Measurements from ENCODE around the gene PTRH2.

The PTRH2 gene

DNA sequence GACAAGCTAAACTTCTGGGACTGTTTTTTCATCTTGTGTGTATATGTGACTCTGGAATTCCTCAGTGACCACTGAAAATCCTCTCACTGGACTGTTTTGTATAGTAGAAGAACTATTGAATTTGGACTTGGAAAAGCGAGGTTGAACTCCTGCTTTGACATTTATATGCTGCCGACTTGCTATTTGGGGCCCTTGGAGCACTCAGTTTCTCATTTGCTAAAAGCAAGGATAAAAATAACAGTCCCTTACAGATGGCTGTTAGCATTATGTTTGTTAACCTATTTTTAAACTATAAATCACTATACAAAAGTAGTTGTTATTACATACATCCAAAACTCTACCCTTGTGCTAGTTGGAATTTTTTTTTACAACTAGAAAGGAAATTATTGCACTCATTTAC lies 9.2 kb upstream of the PTRH2 start:
- DNase-seq: no peak

DNA sequence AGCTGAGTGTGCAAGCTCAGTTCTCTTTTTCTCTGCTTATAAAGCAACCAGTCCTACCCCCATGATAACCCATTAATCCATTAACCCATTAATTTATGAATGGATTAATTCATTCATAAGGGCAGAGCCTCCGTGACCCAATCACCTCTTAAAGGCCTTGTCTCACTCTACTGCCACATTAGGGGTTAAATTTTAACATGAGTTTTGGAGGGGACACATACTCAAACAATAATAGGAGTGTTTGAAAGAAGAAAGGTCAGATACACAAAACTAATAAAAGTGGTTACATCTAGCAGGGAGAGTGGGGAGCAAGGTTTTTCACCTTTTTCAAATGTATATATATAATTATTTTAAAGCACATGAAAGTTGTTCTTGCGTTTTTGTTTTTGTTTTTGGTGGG lies 7.0 kb upstream of the PTRH2 start:
- DNase-seq: no peak

DNA sequence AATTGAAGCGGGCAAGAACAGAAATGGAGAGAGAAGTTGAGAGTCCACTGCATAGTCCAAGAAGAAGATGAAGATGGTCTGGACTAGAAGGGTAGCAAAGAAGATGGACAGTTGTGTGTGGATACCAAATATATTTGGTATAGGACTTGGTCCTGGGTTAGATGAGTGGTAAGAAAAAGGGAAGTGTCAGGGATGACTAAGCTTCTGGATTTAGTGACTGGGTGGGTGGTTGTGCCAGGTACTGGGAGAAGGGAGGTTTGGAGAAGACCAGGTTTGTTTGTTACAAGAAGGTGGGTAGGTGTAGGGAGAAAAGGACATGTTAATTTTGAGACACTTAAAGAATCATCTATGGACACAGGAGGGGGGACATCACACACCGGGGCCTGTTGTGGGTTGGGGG lies 5.6 kb upstream of the PTRH2 start:
- no peak for DNase-seq

- DNase-seq: no peak
Measured at GRCh38 chr17:59711936-59712335, 4.7 kb upstream of the PTRH2 start.

GRCh38 chr17:59707971-59708430 lies 771 bp upstream of the PTRH2 start:
- DNase-seq: no peak

DNA sequence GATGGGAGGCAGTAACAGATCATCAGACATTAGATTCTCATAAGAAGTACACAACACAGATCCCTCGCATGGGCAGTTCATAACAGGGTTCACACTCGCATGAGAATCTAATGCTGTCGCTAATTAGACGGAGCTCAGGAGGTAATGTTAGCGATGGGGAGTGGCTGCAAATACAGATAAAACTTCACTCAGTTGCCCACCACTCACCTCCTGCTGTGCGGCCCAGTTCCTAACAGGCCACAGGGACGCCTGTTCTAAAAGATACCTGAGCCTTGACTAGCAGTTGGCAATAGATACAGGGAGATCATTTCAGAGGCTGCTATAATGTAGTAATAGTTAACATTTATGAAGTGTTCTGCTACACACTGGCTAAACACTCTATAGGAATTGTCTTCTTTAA lies 4.9 kb downstream of the PTRH2 start:
- no peak for DNase-seq

DNA sequence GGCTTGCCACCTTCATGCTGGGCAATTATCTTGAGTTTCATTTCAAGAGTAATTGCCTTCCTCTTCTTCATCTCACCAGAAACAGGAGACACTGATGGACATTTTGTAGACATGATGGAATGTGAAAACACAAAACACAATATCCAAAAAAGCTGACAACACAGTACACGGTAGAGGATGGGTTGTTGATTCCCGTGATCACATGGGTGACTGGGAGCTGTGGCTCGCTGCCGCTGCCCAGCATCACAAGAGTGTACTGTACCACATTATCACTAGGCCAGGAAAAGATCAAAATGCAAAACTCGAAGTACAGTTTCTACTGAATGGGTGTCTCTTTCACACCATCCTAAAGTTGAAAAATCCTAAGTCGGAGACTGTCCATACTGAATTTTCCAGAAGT lies 7.4 kb downstream of the PTRH2 start:
- no peak for DNase-seq

DNA sequence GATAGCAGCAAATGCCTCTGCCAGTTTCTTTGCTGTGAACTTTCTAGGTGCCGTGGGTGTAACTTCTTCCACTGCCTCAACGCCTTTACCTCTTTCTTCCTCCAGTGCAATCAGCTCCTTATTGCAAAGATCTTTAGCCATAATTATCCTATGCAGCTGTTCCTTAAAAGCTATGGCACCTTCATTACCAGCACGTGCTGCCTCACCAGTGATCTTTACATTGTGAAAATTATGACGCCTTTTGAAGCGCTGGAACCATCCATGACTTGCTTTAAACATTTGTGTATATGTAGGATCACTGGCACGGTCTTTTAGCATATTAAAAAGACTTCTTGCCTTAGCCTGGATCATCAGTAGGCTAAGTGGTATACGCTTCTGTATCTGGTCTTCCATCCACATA lies 8.0 kb downstream of the PTRH2 start:
- no peak for DNase-seq

- DNase-seq: no peak
Measured at GRCh38 chr17:59698143-59698542, 9.1 kb downstream of the PTRH2 start.

DNA sequence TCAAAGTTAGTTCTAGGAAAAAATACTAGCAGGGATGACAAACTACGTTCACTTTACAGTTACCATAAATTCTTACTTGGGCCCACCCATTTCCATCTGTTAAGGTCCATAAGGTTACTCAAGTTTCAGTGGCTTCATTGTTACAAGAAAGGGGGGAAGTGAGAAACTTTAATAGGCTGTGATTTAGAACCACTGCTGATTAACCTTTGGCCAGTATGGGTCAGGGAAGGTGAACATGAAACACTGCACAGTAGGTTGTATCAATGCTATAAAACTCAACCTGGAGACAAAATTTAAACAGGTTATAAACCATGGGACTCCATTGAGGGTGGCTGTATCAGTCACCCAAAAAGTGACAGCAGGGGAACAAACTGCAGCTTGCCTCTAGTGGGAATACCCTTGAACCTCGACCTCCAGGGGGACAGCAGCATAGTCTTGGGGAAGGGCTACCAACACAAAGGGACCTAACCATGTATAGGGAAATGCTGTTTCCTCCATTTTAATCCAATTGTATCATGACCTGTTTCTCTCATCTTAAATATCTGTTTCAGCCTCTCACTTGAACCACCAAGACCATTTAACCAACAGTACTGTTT lies 10.4 kb downstream of the PTRH2 start:
- DNase-seq: no peak

- DNase-seq: no peak
Measured at GRCh38 chr17:59695945-59696681, 11.1 kb downstream of the PTRH2 start.

DNA sequence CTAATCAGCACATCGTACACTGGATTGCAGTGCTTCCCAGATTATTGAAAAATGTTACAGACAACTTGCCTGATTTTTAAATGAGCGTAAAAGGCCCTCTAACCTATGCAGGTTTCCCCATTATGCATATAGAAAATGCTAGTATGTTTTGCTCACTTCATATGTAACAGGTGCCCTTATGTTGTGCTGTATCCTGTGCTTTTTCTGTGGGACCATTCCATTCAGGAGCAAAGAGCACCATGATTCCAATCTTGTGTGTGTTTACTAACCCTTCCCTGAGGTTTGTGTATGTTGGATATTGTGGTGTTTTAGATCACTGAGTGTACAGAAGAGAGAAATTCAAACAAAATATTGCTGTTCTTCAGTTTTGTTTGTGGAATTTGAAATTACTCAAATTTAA lies 12.9 kb downstream of the PTRH2 start:
- no peak for DNase-seq

DNA sequence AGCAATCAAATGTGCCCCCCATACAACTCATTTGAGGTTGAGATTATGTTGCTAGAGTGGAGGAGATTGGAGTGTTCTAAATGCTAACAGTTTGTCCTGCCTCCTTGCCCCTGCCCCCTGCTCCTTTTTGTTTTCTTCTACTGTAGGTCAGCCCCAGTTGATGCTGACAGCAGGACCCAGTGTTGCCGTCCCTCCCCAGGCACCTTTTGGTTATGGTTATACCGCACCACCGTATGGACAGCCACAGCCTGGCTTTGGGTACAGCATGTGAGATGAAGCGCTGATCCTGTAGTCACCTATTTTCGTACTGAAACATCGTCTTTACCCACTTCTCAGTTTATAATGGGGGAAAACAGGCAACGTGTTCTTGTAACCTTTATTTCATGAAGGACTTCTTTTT lies 13.6 kb downstream of the PTRH2 start:
- DNase-seq: no peak

GRCh38 chr17:59688496-59688895 lies 18.7 kb downstream of the PTRH2 start:
- no peak for DNase-seq

DNA sequence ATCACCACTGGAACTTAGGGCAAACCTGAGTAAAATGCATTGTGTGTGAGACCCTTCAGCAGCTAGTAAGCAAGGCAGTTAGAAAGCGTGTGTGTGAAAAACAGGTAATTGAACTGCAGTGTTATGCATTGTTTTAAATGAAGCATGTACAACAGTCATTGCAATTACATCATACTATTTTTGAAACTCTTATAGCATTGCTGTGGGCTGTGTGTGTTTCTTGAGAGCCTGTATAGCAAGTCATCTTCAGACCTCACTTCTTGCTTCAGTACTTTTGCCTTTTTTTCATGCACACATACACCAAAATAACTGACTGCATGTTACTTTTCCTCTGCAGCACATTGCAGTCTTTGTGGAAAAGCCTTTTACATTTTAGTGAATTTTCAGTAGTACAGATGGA lies 19.2 kb downstream of the PTRH2 start:
- no peak for DNase-seq

GRCh38 chr17:59684967-59685366 lies 22.3 kb downstream of the PTRH2 start:
- DNase-seq: no peak

- DNase-seq: no peak
Measured at GRCh38 chr17:59683283-59683682, 23.9 kb downstream of the PTRH2 start.

GRCh38 chr17:59680314-59680713 lies 26.9 kb downstream of the PTRH2 start:
- no peak for DNase-seq

DNA sequence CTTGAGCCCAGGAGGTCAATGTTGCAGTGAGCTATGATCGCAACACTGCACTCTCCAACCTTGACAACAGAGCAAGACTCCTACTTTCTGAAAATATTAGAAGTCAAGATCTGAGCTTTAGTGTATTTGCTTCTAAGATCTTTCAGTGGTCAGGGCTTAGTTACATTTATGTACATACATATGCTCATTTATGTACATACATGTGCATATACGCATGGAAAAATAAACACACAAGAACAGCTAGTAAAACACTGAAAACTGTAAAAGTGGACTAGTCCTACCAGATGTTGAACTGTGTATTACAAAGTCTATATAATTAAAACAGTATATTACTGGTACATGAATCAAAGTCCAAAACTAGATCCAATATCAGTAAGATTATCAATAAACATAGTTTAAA lies 28.3 kb downstream of the PTRH2 start:
- no peak for DNase-seq

- no peak for DNase-seq
Measured at GRCh38 chr17:59676716-59677115, 30.5 kb downstream of the PTRH2 start.

GRCh38 chr17:59675231-59675630 lies 32.0 kb downstream of the PTRH2 start:
- no peak for DNase-seq

GRCh38 chr17:59671386-59671785 lies 35.8 kb downstream of the PTRH2 start:
- DNase-seq: no peak

- no peak for DNase-seq
Measured at GRCh38 chr17:59669944-59670343, 37.3 kb downstream of the PTRH2 start.

- no peak for DNase-seq
Measured at GRCh38 chr17:59669411-59669810, 37.8 kb downstream of the PTRH2 start.

DNA sequence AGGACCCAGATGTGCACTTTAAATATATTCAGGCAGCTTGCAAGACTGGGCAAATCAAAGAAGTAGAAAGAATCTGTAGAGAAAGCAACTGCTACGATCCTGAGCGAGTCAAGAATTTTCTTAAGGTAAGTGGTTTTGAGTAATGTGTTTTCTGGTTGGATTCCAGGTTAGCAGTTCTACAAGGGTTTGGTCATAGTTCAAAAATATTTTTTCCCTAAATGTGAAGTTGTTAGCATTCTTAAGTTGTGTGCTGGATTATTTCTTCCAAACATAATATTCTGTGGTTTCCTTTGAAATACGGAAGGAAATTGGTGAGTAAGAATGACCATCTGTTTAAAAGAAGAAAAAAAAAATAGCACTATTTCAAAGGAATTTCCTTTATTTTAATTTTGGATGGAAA lies 38.4 kb downstream of the PTRH2 start:
- DNase-seq: no peak

Data from effector CD4-positive, alpha-beta T cell (primary cell).